ENCODE measurements around the gene GRB10. TPM values are rescaled to one million over a fixed set of nuclear protein-coding genes. Genes with fewer than 3 reads are reported as not detected.

GRB10 gene
- total and polyA plus RNA-seq, 2 of the 8 experiments (the other 6 are each of a cell fraction or from before 2014, with no cell fraction given), result 35.7 to 97.0 TPM

- DNase-seq (ENCODE audit: low read depth in 1 of 2, low spot score in 2 of 2) (no peak), FAIRE-seq (no peak)
- H3K23ac ChIP-seq (ENCODE audit: insufficient read length), result no peak overlapping the region
- no peak overlapping the region for H4K91ac ChIP-seq (replicated peaks; ENCODE audit: insufficient read length, low read length)
- H3K4me1 ChIP-seq (replicated peaks in 1 of 4; ENCODE audit: control insufficient read depth in 3 of 4, insufficient read depth in 4 of 4, low read length in 3 of 4), result peaks cover 1 to 7% (median 3%) of the 10 kb centered on the region in 4 experiments; a peak in 5 of 7 replicates
- no peaks in the 10 kb centered on the region; the same call in 1 of the 2 replicates for H3K79me1 ChIP-seq (ENCODE audit: low read depth, low read length)
- H4K5ac ChIP-seq (ENCODE audit: insufficient read length, low read depth, low read length), result no peak overlapping the region
- no peak overlapping the region for H3K14ac ChIP-seq (ENCODE audit: insufficient read length)
- no peak overlapping the region for H3K18ac ChIP-seq (ENCODE audit: extremely low read depth, low read length)
- ChIA-PET POLR2A (ENCODE audit: partially characterized antibody) (no interaction called here), CTCF (ENCODE audit: partially characterized antibody) (no interaction called here)
- 83% methylated on average over 4 of the region's 4 CpGs; no CpG with 5 or more reads in 1 of the 2 experiments for WGBS, 2 experiments (ENCODE audit: extremely low coverage in 1 of 2, insufficient coverage in 1 of 2, insufficient read length in 1 of 2, insufficient replicate concordance in 2 of 2, low coverage in 1 of 2, low lambda C conversion rate in 2 of 2, missing lambda C conversion rate in 1 of 2)
- H3K4me2 ChIP-seq (ENCODE audit: insufficient read depth in 1 of 2, low read depth in 2 of 2, low read length in 2 of 2), result no peak overlapping the region
- H2BK5ac ChIP-seq (ENCODE audit: low read depth, low read length), result no peak overlapping the region
- H3K56ac ChIP-seq (replicated peaks; ENCODE audit: insufficient read length, low read depth, low read length), result no peak overlapping the region
- H2BK20ac ChIP-seq (ENCODE audit: low read length), result no peak overlapping the region
- no peak overlapping the region for H2BK15ac ChIP-seq (ENCODE audit: low read length)
- no peak overlapping the region for H2AFZ ChIP-seq (ENCODE audit: low read length)
- H3K36me3 ChIP-seq (ENCODE audit: control insufficient read depth in 2 of 4, insufficient read depth in 4 of 4, low read length in 3 of 4), result no peaks in the 10 kb centered on the region; a peak in 2 of 8 replicates
- no peak overlapping the region for H2AK5ac ChIP-seq (ENCODE audit: low read depth, low read length)
- no peaks in the 10 kb centered on the region for H4K20me1 ChIP-seq (replicated peaks in 1 of 2; ENCODE audit: control insufficient read depth in 1 of 2, insufficient read depth in 2 of 2, low read length in 2 of 2)
- H3K9ac ChIP-seq (replicated peaks in 1 of 4; ENCODE audit: extremely low read depth in 1 of 4, low read depth in 3 of 4, low read length in 3 of 4), result no peak overlapping the region
- H3K23me2 ChIP-seq (ENCODE audit: low read depth, low read length), result no peaks in the 10 kb centered on the region
- H3K27ac ChIP-seq (ENCODE audit: low read depth, low read length), result no peak overlapping the region
- no peak overlapping the region for H2BK120ac ChIP-seq (replicated peaks; ENCODE audit: low read depth, low read length)
- H3K4ac ChIP-seq (replicated peaks; ENCODE audit: insufficient read length, low read depth, low read length), result no peak overlapping the region
- H2BK12ac ChIP-seq (ENCODE audit: low read depth, low read length), result no peak overlapping the region
- no peaks in the 10 kb centered on the region for H3K9me3 ChIP-seq (ENCODE audit: insufficient read depth in 2 of 2, low read depth in 1 of 2, low read length in 1 of 2)
- H3K27me3 ChIP-seq (replicated peaks in 1 of 4; ENCODE audit: control insufficient read depth in 3 of 4, extremely low read depth in 1 of 4, insufficient read depth in 3 of 4, low read length in 3 of 4), result no peaks in the 10 kb centered on the region
- H4K8ac ChIP-seq (ENCODE audit: extremely low read depth, insufficient read depth, low read length), result no peak overlapping the region
- H3K79me2 ChIP-seq (ENCODE audit: control insufficient read depth in 1 of 2, insufficient read depth in 2 of 2, low read length in 2 of 2), result peaks cover 0 to 55% of the 10 kb centered on the region in 2 experiments; a peak in 2 of 4 replicates
- no peak overlapping the region for H3K4me3 ChIP-seq (ENCODE audit: extremely low read depth in 1 of 4, insufficient read depth in 2 of 4, low read depth in 3 of 4, low read length in 4 of 4)
Measured at GRCh38 chr7:50682079-50682478, 100.6 kb downstream of the GRB10 start.

Measured in H1 (cell line).